GM19099 (cell line): ENCODE data around the gene ZNF786.

ENCODE experiments used
- POLR2A ChIP-seq: IDR thresholded peaks from 3 replicates; pipeline ENCODE4 v1.6.1; 2011; ENCODE audit warnings: low read depth; ENCODE audit not compliant: insufficient read length; ENCODE audit errors: extremely low read depth

ZNF786 gene

DNA sequence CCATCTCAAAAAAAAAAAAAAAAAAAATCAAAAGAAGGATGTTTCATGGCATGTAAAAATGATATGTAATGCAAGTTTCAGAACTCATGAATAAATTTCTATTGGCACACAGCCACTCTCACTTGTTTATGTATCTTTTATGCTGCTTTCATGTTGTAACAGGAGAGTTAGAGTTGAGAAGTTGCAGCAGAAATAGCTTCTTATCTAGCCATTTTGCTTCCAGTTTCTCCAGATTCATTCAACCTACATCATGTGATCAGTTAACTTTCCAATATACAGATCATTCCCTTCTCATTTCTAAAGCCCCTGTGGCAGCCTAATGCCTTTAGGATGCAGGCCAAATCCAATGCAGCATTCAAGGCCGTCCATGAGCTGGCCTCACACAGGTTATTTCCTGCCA is 30.4 kb downstream of the ZNF786 start:
- no peak for TF ChIP-seq POLR2A

- no peak for TF ChIP-seq POLR2A
Observed at GRCh38 chr7:149053885-149054284, 36.6 kb downstream of the ZNF786 start.

DNA sequence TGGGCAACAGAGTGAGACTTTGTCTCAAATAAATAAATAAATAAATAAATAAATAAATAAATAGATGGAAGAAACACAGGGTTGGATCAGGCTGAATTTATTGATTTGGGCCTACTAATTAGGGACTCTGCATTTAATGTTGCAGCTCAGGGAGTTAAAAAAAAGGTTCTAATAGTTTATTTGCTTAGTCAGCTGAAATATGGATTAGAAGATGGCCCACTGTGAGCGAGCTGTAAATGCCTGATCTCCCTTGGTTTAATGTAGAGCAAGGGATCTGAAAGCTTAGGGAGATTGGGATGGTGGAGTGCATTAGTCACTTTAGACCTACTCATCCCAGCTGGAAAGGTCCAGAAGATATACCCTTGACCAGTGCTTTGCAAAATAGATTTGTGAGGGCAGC is 37.1 kb downstream of the ZNF786 start:
- no peak for TF ChIP-seq POLR2A

GRCh38 chr7:149050941-149051340 is 39.6 kb downstream of the ZNF786 start:
- no peak for TF ChIP-seq POLR2A

GRCh38 chr7:149048805-149049204 is 41.7 kb downstream of the ZNF786 start:
- no peak for TF ChIP-seq POLR2A

DNA sequence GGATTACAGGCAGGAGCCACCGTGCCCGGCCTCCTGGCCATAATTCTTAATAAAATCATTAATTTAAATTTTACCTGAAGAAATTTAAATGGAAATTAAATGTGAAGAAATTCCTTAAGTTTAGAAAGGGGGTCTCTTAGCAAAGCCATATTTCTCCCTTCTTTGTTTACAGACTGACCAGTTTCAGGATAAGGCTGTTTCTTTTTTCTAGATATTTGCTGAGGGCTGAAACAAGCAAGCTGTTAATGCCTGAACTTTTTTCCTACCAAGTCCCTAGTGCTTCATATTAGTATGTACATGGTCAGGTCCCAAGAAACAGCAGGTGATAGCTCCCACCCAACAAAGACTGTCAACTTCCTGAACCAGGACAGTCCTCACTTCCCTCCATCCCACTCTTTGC is 44.1 kb downstream of the ZNF786 start:
- no peak for TF ChIP-seq POLR2A

DNA sequence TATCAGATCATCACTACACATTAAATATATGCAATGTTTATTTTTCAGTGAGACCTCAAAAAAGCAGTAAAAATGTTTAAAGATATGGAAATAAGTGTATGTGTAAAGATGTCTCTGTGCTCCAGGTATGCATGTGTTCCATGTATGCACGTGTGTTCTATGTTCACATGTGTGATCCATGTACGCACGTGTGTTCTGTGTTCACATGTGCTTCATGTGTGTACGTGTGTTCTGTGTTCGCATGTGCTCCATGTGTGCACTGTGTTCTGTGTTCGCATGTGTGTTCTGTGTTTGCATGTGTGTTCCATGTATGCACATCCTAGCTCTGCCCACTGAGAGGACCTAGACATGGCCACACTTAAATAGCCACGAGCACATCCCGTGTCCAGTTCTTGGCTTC is 46.6 kb downstream of the ZNF786 start:
- TF ChIP-seq POLR2A, result no peak

DNA sequence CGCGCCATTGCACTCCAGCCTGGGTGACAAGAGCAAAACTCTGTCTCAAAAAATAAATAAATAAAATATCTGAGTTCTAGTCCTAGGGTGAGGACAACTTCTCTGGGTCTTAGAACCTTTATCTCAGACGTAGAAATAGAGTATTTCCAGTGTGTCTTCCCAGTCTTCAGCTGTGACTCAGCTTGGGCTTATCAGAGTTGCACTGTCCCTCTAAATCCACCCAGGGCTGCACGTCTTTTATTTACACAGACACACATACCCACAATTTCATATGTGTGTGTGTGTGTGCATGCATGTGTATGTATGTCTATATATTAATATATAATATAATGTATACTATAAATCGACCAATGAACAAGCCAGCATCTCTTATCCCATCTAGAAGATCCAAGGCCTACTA is 49.2 kb downstream of the ZNF786 start:
- TF ChIP-seq POLR2A, result no peak

DNA sequence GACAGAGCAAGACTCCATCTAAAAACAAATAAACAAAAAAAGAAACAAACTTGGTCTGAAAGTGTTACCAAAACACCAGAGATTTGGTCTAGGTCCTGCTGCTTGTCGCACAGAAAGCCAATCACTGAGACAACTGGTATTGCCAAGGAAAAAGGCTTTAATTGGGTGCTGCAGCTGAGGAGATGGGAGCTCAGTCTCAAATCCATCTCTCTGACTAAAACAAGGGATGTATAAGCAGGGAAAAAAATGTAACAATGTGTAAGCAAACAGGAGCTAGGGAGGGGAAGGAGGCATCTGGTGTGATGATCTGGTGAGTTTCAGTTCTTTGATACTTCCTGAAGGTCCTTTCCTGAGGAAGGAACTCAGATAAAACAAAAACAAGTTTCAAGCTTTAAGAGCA is 53.8 kb downstream of the ZNF786 start:
- no peak for TF ChIP-seq POLR2A

DNA sequence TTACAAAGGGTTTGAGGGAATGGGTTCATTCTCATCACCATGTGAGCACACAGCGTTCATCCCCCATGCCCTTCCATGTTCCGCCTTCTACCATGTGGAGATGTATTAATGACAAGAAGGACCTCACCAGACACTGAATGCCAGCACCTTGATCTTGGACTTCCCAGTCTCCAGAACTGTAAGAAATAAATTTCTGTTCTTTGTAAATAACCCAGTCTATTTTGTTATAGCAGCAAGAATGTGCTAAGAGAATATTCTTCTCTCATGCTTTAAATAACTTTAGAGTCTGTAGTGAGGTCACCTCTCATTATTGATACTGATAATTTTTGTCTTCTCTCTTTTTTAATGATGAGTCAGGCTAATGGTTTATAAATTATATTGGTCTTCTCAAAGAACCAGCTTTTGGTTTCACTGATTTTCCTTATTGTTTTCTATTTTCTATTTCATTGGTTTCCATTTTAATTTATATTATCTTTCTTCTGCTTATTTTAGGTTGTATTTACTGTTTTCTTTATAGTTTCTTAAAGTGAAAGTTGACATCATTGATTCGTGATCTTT is 59.1 kb downstream of the ZNF786 start:
- no peak for TF ChIP-seq POLR2A

GRCh38 chr7:149028346-149029109 is 62.0 kb downstream of the ZNF786 start, which contains the start of gene PDIA4:
TSS of gene PDIA4 (minus strand) at chr7:149028505. CDS start at chr7:149028408, 97 bp downstream.
- TF ChIP-seq POLR2A, result peak; percentile 90

DNA sequence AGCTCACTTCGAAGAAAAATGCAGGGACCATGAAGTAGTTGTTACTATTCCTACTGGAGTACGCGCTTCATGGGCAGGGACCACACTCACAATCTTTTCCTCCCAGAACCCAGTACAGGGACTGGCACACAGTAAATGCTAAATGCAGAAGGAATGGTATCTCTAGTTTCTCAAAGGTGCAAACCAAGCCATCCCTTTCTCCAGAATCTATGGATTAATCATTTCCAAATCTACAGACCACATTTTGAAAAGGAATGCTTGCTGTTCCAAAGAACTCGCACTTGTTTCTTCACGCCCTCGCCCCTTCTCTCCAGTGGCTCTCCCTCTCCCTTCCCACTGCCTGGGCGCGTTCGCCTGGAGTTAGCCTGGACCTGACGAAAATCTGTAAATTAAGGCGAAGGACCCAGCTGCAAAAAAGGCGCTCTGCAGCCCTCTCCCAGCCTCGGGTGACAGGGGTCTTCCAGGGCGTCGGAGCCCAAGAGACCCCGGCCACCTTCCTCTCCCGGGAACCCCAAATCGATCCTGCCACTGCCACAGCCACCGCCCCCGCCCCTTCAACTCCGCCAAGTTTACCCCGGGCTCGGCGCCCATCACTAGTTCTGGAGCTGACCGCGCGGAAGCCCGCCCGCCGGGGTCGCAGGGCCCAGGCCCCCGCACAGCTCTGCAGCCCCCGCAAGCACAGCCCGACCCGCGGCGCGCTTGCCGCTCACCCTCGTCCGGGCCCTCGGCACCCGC is 62.7 kb downstream of the ZNF786 start:
- TF ChIP-seq POLR2A, result no peak

DNA sequence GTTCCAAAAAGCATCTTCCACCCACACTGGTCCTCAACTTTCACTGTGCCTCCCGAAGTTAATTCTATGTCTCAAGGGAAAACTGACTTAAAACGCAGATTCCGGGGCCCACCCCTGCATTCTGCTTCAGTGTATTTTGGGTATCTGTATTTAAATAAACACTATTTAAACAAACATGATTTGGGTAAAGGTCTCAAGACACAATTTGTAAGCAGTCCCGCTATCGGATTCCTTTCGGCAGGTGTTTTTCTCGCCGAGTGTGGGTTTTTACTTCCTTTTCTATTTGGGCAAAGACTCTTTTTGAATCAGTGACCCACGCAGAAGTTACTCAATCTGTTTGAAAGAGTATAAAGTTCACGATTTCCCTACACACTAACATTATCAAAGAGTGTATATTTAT is 63.5 kb downstream of the ZNF786 start:
- TF ChIP-seq POLR2A, result peak; percentile 36

GRCh38 chr7:149023662-149024061 is 66.9 kb downstream of the ZNF786 start:
- TF ChIP-seq POLR2A, result no peak

- no peak for TF ChIP-seq POLR2A
Observed at GRCh38 chr7:149022756-149023360, 67.7 kb downstream of the ZNF786 start.

- TF ChIP-seq POLR2A, result no peak
Observed at GRCh38 chr7:149021725-149022062, 68.8 kb downstream of the ZNF786 start.

- no peak for TF ChIP-seq POLR2A
Observed at GRCh38 chr7:149020483-149020882, 70.0 kb downstream of the ZNF786 start.
